ENCODE data around the gene IQSEC1.

The IQSEC1 gene

GRCh38 chr3:13022348-13023234 lies 50.6 kb downstream of the IQSEC1 start:
- TF ChIP-seq CTCF (conservative IDR thresholded peaks at IDR 0.05; ENCODE audit: low read depth, low read length): no peak
- H3K4me3 ChIP-seq (ENCODE audit: low read length): peak overlapping the region; percentile 34
- peak; percentile 84 for DNase-seq (ENCODE audit: low read depth)

- no peak for TF ChIP-seq CTCF (conservative IDR thresholded peaks at IDR 0.05; ENCODE audit: low read depth, low read length)
- H3K4me3 ChIP-seq (ENCODE audit: low read length): peak overlapping the region; percentile 34
- no peak for DNase-seq (ENCODE audit: low read depth)
These were observed 51.8 kb downstream of the IQSEC1 start for GRCh38 chr3:13021141-13022114.

DNA sequence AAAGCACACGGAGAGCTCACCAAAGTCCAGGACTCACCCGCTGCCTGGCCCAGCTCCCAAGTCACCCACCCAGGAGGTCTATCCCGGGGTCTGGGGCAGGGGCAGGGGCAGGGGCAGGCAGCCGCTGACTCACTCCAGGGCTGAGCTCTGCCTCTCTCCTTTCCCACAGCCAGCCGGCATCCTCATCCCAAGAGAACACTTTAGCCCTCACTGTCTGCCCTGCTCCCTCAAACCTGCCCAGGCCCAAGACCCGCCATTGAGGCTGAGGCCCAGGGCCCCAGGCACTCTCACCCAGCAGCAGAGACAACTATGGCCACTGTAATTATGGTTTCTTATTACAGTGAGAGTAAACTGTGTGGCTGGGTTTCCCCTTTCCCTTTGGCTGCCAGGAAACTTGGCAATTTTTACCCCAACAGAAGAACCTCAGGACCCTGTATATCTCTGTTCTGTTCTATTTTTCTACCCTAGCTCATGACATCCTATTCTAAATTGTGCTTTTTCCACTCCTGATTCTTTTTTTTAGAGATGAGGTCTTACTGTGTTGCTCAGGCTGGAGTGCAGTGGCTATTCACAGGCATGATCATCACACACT lies 53.0 kb downstream of the IQSEC1 start:
- TF ChIP-seq CTCF (conservative IDR thresholded peaks at IDR 0.05; ENCODE audit: low read depth, low read length): no peak
- H3K4me3 ChIP-seq (ENCODE audit: low read length): no peak overlapping the region
- no peak for DNase-seq (ENCODE audit: low read depth)

DNA sequence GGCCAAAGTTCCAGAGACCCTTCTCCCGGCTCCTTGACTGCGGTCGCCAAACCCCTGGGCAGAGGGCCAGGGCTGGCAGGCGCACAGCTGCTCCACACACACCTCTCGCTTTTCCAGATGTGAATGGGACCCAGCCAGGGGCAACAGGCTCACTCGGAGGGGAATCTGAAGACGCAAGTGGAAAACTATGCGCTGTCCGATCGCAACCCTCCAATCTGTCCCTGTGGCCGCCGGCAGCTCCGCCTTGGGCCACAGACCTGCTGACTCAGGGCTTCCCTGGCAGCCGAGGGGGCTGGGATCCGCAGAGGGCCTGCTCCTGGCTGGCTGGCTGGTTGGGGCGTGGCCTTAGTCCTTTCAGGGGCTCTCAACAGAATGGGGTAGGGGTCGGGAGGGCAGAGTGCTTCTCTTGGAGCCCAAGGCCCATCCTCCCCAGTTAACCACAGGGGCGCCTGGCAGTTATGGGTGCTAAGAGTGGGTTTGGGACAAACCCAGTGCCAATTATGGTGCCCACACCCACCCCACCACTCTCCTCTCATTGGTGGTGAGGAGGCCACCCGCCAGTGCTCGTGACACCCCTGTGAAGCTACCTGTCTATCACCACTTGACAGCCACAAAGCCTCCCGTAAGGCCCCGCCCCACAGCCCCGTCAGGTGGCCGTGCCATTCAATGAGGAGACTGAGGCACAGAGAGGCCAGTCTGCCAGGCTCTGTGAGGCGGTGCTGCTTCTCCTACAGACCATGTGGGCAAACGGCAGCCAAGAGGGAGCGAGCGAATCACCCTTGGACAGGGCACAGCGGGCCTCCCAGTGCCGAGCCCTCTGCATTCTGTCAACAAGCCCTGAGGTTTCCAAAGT lies 53.8 kb downstream of the IQSEC1 start:
- no peak for DNase-seq (ENCODE audit: low read depth)
- no peak for TF ChIP-seq CTCF (conservative IDR thresholded peaks at IDR 0.05; ENCODE audit: low read depth, low read length)
- peak overlapping the region; percentile 38 for H3K4me3 ChIP-seq (ENCODE audit: low read length)

DNA sequence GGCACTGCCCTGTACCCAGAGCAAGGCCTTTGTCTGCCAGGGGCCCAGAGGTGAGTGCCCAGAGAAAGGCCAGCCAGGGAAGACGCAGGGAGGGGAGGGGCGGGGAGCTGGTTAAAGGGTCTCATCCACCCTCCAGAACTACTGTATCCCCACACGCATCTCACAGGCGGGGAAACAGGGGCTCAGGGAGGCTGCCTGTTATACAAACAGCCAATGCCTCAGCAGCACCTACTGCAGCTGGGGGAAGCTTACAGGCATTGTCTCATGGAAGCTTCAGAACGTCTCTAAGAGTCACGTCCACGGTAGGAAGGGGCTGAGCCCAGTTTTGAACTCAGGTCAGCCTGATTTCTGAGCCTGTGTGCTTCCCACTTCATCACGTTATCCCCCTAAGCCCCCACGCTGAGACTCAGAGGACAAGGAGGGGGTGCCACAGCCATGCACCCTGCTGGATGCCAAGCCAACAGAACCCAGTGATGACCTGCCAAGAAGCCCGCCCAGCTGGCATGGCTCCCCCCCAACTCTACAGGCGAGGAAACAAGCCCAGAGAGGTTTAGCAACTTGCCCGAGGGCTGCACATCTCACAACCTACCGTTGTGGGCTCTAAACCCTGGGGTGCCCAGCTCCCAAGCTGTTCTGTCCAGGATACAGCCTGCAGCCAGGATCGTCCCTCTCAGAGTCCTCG lies 54.5 kb downstream of the IQSEC1 start:
- H3K4me3 ChIP-seq (ENCODE audit: low read length): peak overlapping the region; percentile 38
- no peak for TF ChIP-seq CTCF (conservative IDR thresholded peaks at IDR 0.05; ENCODE audit: low read depth, low read length)
- no peak for DNase-seq (ENCODE audit: low read depth)

DNA sequence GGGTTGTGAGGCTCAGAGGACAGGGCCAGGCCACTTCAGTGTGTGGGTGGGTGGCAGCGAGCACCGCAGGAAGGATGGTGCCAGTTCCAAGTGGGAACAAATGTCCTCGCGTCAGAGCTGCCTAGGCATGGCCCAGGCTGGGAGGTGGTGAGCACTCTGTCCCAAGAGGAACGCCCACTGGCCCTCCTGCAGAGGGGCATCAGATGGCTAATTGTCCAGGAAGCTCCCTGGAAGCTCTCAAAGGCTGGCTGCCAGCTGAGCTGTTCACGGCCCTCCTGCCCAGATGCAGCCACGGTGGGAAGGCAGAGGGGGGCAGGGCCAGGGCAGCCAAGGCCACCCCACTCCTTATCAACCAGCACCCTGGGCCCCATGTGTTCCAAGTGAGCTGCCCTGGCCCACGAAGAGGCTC lies 55.2 kb downstream of the IQSEC1 start:
- DNase-seq (ENCODE audit: low read depth): no peak
- no peak overlapping the region for H3K4me3 ChIP-seq (ENCODE audit: low read length)
- TF ChIP-seq CTCF (conservative IDR thresholded peaks at IDR 0.05; ENCODE audit: low read depth, low read length): no peak
